HG03460 (cell line): ENCODE results near the gene SOX5.
"Not testable (repeated sequence)": the region's sequence is repeated elsewhere in the genome, so short reads cannot be mapped to it uniquely, and the experiment has no call there.

Source experiments
- ATAC-seq: cut with Tn5 transposase; IDR thresholded peaks from one replicate; pipeline ENCODE4 v1.9.1; 2021; ENCODE audit not compliant: unreplicated experiment

SOX5 gene

GRCh38 chr12:23847857-23848256, 101.6 kb downstream of the SOX5 start:
- ATAC-seq, result no peak

DNA sequence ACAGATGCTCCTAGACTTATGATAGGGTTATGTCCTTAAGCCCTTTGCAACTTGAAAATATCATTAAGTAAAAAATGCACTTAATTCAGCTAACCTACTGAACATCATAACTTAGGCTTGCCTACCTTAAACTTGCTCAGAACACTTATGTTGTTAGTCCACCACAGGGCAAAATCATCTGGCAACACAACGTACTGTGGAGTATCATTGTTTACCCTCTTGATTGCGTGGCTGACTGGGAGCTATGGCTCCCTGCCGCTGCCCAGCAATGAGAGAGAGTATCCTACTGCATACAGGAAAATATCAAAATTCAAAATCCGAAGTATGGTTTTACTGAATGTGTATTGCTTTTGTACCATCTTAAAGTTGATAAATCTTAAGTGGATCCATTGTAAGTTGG, 105.5 kb downstream of the SOX5 start:
- no peak for ATAC-seq

DNA sequence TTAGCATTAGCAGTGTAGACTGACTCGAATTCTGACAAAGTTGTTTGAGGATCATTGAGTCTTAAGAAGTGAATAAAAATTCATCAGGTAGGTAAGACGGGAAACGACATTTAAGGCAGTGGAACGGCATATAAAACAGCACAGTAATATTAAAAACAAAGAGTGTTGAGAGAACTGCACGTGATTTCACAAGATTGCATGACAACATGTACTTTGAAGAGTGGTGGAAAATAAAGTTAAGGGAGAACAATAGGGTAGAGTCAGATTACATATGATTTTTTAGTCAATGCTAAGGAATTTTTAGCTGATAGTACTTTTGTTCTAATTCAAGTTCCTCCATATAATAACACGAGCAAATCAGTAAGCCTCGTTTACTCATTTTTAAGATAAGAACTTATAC, 115.4 kb downstream of the SOX5 start:
- ATAC-seq, result no peak

GRCh38 chr12:23831739-23832138, 117.7 kb downstream of the SOX5 start:
- ATAC-seq, result no peak

- ATAC-seq, result no peak
Measured at GRCh38 chr12:23830210-23830609, 119.3 kb downstream of the SOX5 start.

- no peak for ATAC-seq
Measured at GRCh38 chr12:23827353-23827752, 122.1 kb downstream of the SOX5 start.

- ATAC-seq, result not testable (repeated sequence)
Measured at GRCh38 chr12:23825124-23825523, 124.3 kb downstream of the SOX5 start.

GRCh38 chr12:23824358-23824757, 125.1 kb downstream of the SOX5 start:
- ATAC-seq, result no peak

GRCh38 chr12:23822883-23823282, 126.6 kb downstream of the SOX5 start:
- not testable (repeated sequence) for ATAC-seq

- ATAC-seq, result no peak
Measured at GRCh38 chr12:23817345-23817744, 132.1 kb downstream of the SOX5 start.

GRCh38 chr12:23816394-23816851, 133.0 kb downstream of the SOX5 start:
- no peak for ATAC-seq

DNA sequence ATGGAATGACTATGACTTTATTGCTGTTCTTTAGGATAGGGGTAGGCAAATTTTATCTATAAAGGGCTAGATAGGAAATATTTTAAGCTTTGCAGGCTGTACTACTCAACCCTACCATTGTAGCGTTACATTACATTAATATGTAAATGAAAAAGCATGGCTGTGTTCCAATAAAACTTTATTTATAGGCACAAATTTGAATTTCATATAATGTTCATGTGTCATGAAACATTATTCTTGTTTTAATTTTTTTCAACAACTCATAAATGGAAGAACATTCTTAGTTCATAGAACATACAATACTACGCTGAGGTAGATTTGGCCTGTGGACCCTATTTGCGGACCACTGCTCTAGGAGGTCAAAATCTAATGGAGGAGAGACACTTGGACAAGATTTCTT, 133.7 kb downstream of the SOX5 start:
- ATAC-seq, result no peak

DNA sequence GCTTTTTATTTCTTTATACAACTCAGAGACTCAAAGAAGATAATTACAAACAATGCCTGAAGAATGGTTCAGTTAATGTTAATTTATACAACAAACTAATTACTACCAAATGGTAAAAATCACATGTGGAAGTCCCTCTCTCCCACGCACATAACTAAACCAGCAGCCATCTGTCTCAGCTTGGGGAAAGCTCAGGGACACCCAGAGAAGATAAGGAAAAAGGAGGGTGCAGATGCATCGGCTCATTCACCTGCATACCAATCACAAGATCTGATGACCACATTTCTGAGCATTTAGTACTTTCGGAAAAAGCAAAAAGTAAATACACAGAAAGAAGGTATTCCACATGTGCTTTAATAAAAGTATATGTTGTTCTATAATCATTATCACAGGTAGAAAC, 136.3 kb downstream of the SOX5 start:
- no peak for ATAC-seq

- no peak for ATAC-seq
Measured at GRCh38 chr12:23810329-23810902, 139.1 kb downstream of the SOX5 start.

DNA sequence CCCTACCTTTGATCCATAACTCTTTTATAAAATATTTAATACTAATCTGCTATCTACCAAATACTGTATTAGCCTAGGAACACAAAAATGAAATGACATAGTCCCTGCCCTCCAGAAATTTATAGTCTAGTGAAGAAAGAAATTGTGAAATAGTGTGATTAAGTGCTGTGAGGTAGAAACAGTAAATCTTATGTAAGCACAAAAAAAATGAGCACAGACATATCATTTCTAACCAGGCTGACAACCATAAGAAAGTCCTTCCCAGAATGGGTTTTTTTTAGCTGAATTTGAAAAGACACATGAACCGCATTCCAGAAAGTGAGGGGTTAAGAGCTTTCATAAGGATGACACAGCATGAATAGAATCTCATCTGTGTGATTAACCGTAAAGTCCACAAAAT, 145.9 kb downstream of the SOX5 start:
- ATAC-seq, result no peak

DNA sequence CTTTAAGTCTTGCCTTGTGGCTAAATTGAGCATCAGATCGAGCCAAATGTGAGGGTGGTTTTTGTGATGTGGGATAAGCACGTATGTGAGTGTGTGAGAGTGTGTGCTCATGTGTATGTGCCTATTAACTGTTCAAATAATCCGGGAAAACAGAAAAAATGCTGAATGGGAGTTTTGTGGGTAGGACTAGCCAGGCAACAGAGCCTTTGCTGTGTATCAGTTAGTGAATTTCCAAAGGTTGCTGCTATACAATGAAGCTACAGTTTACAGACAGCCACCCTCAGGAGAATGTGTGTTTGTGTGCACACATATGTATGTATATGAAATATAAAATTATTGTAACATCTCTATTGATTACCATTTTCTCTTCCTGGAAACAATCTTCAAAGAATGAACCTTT, 154.0 kb downstream of the SOX5 start:
- no peak for ATAC-seq

DNA sequence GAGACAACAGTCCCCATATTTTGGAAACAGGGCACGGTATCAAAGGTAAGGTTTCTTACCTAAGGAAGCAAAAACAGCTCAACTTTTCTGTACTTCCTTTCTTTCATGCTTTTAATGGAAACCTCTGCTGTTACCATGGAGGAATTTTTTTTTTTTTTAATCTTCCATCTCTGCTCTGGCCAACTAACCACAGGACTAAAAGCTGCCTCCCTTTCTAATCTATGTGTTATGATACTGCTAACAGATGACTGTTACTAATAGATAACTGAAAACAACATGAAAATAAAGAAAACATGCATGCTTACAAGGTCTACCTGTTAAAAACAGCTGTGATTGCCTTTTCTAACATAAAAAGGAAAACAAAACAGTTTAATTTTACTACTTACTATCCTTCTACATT, 168.4 kb downstream of the SOX5 start:
- no peak for ATAC-seq

DNA sequence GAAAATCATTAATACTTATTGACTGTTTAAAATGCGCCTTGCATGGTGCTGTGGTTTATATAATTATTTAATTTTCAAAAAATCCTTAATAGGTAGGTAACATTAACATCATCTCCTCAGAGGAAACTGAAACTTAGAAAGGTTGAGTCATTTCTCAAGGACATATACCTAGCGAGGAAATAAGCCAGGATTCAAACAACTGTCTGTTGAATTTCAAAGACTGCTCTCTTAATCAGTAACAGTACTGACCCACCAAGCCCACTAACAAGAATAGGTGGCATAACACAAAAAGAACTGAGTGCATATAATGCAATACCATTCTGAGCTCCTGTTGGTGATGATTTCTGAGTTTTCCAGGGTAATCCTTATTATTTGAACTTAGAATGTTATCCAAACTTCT, 174.3 kb downstream of the SOX5 start:
- ATAC-seq, result no peak

- no peak for ATAC-seq
Measured at GRCh38 chr12:23771240-23771949, 178.1 kb downstream of the SOX5 start.

- no peak for ATAC-seq
Measured at GRCh38 chr12:23770202-23770938, 179.1 kb downstream of the SOX5 start.

GRCh38 chr12:23767834-23768233, 181.6 kb downstream of the SOX5 start:
- ATAC-seq, result no peak

DNA sequence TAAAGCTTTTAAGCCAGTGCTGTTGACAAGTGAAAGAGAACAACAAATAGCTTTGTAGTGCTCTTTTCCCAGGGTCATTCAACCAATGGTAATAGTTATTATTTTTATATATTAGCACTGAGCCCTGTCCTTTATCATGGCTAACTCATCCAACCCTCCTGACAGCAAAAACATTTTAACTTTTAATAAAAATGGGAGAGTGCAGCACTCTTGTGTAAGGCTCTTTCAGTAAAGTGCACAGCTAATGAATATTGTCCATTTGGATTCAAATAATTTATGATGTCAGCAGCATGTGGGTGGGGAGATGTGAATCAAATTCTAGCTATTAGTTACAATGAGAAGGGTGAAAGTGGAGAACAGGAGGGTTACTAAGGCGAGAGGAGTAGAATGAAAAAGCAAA, 185.7 kb downstream of the SOX5 start:
- ATAC-seq, result no peak
